Mesothelial cell of epicardium (in vitro differentiated cells): ENCODE results near the gene VAMP4. TPM values are rescaled to one million over a fixed set of nuclear protein-coding genes. Genes with fewer than 3 reads are reported as not detected.

Experiments used
- DNase-seq, 2 experiments: peaks; one replicate each; pipeline ENCODE4 v3.0.0; 2021; ENCODE audit warnings: low spot score in 2 of 2; ENCODE audit not compliant: unreplicated experiment in 2 of 2
- H3K27ac Mint-ChIP-seq: 2 replicates; pipeline ENCODE4 v1.8.0; 2021; ENCODE audit warnings: mixed read lengths
- H3K27me3 Mint-ChIP-seq: 2 replicates; pipeline ENCODE4 v1.8.0; 2021; ENCODE audit warnings: low read depth, mixed read lengths
- H3K36me3 Mint-ChIP-seq: 2 replicates; pipeline ENCODE4 v1.8.0; 2021; ENCODE audit warnings: mixed read lengths
- H3K4me1 Mint-ChIP-seq: 2 replicates; pipeline ENCODE4 v1.8.0; 2021; ENCODE audit warnings: mixed read lengths
- H3K4me3 Mint-ChIP-seq: 2 replicates; pipeline ENCODE4 v1.8.0; 2021; ENCODE audit warnings: mild to moderate bottlenecking, moderate library complexity, mixed read lengths
- H3K9me3 Mint-ChIP-seq: 2 replicates; pipeline ENCODE4 v1.8.0; 2021; ENCODE audit warnings: mixed read lengths
- total RNA-seq: library from RNA; stranded (reverse); gene quantifications from 3 replicates; pipeline ENCODE4 v1.2.1, GENCODE V29; 2021
- TF ChIP-seq, protein P1 (sequence below): fragments of 200-600 bp; sonication (generic); IDR thresholded peaks from one replicate; pipeline ENCODE4 v1.5.0; 2021; ENCODE audit warnings: antibody characterized with exemption; ENCODE audit not compliant: unreplicated experiment

VAMP4 gene
- total RNA-seq, 1 donor from 2014 or later, result 8.1 TPM

GRCh38 chr1:171683870-171684269, 58.0 kb downstream of the VAMP4 start:
- DNase-seq, result no peak
- H3K27me3 Mint-ChIP-seq, result no peaks in the 10 kb centered on the region
- no peak overlapping the region for H3K27ac Mint-ChIP-seq
- no peak overlapping the region for H3K4me3 Mint-ChIP-seq
- no peaks in the 10 kb centered on the region for H3K4me1 Mint-ChIP-seq
- H3K9me3 Mint-ChIP-seq, result no peaks in the 10 kb centered on the region
- H3K36me3 Mint-ChIP-seq, result no peaks in the 10 kb centered on the region
- TF ChIP-seq, protein P1, sequence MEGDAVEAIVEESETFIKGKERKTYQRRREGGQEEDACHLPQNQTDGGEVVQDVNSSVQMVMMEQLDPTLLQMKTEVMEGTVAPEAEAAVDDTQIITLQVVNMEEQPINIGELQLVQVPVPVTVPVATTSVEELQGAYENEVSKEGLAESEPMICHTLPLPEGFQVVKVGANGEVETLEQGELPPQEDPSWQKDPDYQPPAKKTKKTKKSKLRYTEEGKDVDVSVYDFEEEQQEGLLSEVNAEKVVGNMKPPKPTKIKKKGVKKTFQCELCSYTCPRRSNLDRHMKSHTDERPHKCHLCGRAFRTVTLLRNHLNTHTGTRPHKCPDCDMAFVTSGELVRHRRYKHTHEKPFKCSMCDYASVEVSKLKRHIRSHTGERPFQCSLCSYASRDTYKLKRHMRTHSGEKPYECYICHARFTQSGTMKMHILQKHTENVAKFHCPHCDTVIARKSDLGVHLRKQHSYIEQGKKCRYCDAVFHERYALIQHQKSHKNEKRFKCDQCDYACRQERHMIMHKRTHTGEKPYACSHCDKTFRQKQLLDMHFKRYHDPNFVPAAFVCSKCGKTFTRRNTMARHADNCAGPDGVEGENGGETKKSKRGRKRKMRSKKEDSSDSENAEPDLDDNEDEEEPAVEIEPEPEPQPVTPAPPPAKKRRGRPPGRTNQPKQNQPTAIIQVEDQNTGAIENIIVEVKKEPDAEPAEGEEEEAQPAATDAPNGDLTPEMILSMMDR, result no peak

DNA sequence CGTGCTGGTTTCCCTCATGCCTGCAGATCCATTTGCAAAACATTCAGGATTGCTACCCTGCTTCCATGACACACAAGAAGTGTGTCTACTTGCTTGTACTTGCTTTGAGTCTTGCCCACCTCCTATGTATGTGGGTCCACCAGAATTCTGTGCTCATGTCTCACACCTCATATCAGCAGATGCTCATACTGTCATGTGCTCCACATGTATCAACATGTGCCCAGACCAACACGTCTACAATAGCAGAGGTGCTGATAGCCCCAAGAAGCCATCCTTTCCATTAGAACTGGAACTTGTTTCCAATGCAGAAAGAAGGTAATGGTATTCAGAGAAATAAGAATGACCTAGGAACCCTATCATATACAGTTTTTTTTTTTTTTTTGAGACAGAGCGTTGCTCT, 61.5 kb downstream of the VAMP4 start:
- DNase-seq, result no peak
- Mint-ChIP-seq H3K9me3 (no peaks in the 10 kb centered on the region), H3K4me3 (no peak overlapping the region), H3K36me3 (no peaks in the 10 kb centered on the region), H3K27me3 (no peaks in the 10 kb centered on the region), H3K4me1 (peaks cover 5% of the 10 kb centered on the region), H3K27ac (no peak overlapping the region)
- TF ChIP-seq, protein P1, result no peak

GRCh38 chr1:171676823-171677222, 65.0 kb downstream of the VAMP4 start:
- Mint-ChIP-seq H3K36me3 (no peaks in the 10 kb centered on the region), H3K4me1 (peaks cover 5% of the 10 kb centered on the region), H3K27me3 (no peaks in the 10 kb centered on the region), H3K27ac (no peak overlapping the region), H3K9me3 (peaks cover 1% of the 10 kb centered on the region), H3K4me3 (no peak overlapping the region)
- DNase-seq, result no peak
- TF ChIP-seq, protein P1, result no peak

DNA sequence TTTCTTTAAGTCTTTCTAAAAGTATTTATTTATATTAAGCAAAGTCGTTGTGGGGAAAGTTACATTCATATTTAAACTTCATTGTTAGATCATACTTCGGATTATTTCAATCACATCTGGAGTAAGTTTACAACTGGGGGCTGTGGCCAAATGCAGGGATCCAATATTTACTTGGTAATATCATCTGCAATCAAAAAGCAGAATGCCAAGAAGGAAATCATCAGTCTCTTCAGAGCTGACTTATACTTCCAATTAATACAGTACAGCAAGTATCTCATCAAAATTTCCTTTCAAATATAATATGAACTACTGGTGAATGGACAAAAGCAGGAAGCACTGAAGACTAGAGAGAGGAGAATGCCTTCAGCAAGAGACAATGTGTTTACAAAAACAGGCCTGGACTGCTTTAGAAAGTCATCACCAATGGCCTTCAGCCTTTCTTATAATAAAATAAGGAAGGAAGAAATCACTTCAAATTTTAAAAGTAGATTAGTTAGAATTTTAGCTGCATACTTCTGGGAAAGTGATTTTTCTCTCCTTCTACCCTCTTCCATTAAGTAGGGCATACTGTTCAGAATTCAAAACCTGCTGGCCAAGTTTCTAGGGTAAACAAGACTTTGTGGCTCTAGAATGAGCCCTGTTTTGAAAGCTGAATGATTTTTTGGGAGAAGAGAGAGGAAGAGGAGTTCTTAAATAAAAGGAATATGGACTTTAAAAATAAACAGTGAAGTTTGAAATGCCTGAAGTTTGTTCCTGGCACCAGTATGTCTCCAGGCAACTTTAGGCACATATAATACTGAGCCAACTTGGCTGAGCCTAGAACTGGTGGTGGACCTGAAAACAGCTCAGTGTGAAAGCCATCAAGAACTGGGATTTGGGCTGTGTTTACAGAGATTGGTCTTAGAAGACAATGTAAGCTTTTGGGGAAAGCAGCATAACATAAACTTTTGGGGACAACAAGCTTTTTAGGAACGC, 67.1 kb downstream of the VAMP4 start:
- H3K4me3 Mint-ChIP-seq, result no peak overlapping the region
- H3K36me3 Mint-ChIP-seq, result no peaks in the 10 kb centered on the region
- H3K4me1 Mint-ChIP-seq, result peaks cover 5% of the 10 kb centered on the region

DNA sequence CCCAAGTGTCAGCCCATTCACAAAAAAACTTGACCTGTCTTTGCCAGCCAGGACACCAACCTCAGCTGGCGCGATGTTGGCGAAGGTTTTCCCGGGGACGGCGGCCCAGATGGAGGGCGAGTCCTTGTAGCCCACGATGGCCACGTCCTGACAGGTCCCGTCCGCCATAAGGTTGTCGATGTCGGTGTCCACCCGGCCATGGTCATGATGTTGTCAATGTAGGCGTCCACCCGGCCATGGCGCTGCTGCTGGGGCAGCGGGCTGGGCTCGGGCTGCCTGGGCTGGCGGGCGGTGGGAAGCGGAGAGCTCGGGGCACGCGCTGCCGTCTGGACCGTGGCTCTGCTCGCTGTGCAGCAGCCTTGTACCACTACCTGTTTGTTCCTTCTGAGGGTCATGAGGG, 71.1 kb downstream of the VAMP4 start:
- Mint-ChIP-seq H3K36me3 (no peaks in the 10 kb centered on the region), H3K4me3 (no peak overlapping the region), H3K27ac (no peak overlapping the region), H3K27me3 (no peaks in the 10 kb centered on the region), H3K4me1 (no peaks in the 10 kb centered on the region), H3K9me3 (peaks cover 6% of the 10 kb centered on the region)
- no peak for DNase-seq
- TF ChIP-seq, protein P1, result no peak

More for the DNA sequence above, 67.1 kb downstream of the VAMP4 start:
- no peaks in the 10 kb centered on the region for H3K27me3 Mint-ChIP-seq
- TF ChIP-seq, protein P1, result no peak
- H3K9me3 Mint-ChIP-seq, result peaks cover 6% of the 10 kb centered on the region
- DNase-seq, result no peak
- H3K27ac Mint-ChIP-seq, result peak overlapping the region; percentile 43
